ENCODE results near the gene IFTAP. TPM values are rescaled to one million over a fixed set of nuclear protein-coding genes. Genes with fewer than 3 reads are reported as not detected.

IFTAP gene
- total RNA-seq, 1 experiment from 2014 or later = 25.3 TPM

GRCh38 chr11:36683818-36684217, 89.5 kb downstream of the IFTAP start:
- DNase-seq (ENCODE audit: low spot score) = no peak
- H3K27ac ChIP-seq (ENCODE audit: low read depth, low read length, poor library complexity, severe bottlenecking) = no peak overlapping the region
- no peaks in the 10 kb centered on the region for H3K36me3 ChIP-seq (ENCODE audit: insufficient read depth, low read length, poor library complexity, severe bottlenecking)
- no peaks in the 10 kb centered on the region for H3K9me3 ChIP-seq (ENCODE audit: low read depth, low read length, poor library complexity, severe bottlenecking)
- intact Hi-C loops (cut with micrococcal nuclease; ENCODE audit: unreplicated experiment) = no loop called here
- CTCF ChIA-PET = interaction anchor here (0.6 kb wide), 1 partner anchor 14 kb away, joined by 8 read pairs; no protein-coding TSS in a partner anchor
- BruUV-seq (replicated peaks) = no TSS peak
- TF ChIP-seq EZH2 (IDR thresholded peaks at IDR 0.05; ENCODE audit: borderline replicate concordance, low read depth, low read length, poor library complexity, severe bottlenecking) (no peak), CTCF (conservative IDR thresholded peaks at IDR 0.05; ENCODE audit: low read depth, low read length) (no peak)
- no peaks in the 10 kb centered on the region for H3K4me1 ChIP-seq (ENCODE audit: insufficient read depth, low read length, poor library complexity, severe bottlenecking)
- H3K4me3 ChIP-seq (ENCODE audit: low read depth, low read length, poor library complexity, severe bottlenecking) = no peak overlapping the region
- no peaks in the 10 kb centered on the region for H3K27me3 ChIP-seq (replicated peaks; ENCODE audit: insufficient read depth, low read depth, low read length, poor library complexity)
- POLR2A ChIA-PET (ENCODE audit: low non-redundant PET) = no interaction called here

GRCh38 chr11:36684840-36685801, 90.8 kb downstream of the IFTAP start:
- TF ChIP-seq EZH2 (IDR thresholded peaks at IDR 0.05; ENCODE audit: borderline replicate concordance, low read depth, low read length, poor library complexity, severe bottlenecking) (no peak), CTCF (conservative IDR thresholded peaks at IDR 0.05; ENCODE audit: low read depth, low read length) (no peak)
- Histone ChIP-seq H3K27me3 (replicated peaks; ENCODE audit: insufficient read depth, low read depth, low read length, poor library complexity) (no peaks in the 10 kb centered on the region), H3K9me3 (ENCODE audit: low read depth, low read length, poor library complexity, severe bottlenecking) (no peaks in the 10 kb centered on the region), H3K4me3 (ENCODE audit: low read depth, low read length, poor library complexity, severe bottlenecking) (no peak overlapping the region), H3K27ac (ENCODE audit: low read depth, low read length, poor library complexity, severe bottlenecking) (no peak overlapping the region), H3K4me1 (ENCODE audit: insufficient read depth, low read length, poor library complexity, severe bottlenecking) (no peaks in the 10 kb centered on the region), H3K36me3 (ENCODE audit: insufficient read depth, low read length, poor library complexity, severe bottlenecking) (no peaks in the 10 kb centered on the region)
- intact Hi-C loops (cut with micrococcal nuclease; ENCODE audit: unreplicated experiment) = no loop called here
- DNase-seq (ENCODE audit: low spot score) = no peak
- POLR2A ChIA-PET (ENCODE audit: low non-redundant PET) = no interaction called here
- no TSS peak for BruUV-seq (replicated peaks)
- CTCF ChIA-PET = no interaction called here

- H3K36me3 ChIP-seq (ENCODE audit: insufficient read depth, low read length, poor library complexity, severe bottlenecking) = no peaks in the 10 kb centered on the region
- intact Hi-C loops (cut with micrococcal nuclease; ENCODE audit: unreplicated experiment) = no loop called here
- no peaks in the 10 kb centered on the region for H3K4me1 ChIP-seq (ENCODE audit: insufficient read depth, low read length, poor library complexity, severe bottlenecking)
- no peak for DNase-seq (ENCODE audit: low spot score)
- ChIA-PET POLR2A (ENCODE audit: low non-redundant PET) (interaction anchor here (0.9 kb wide), 1 partner anchor 1240 kb away, joined by 4 read pairs; no protein-coding TSS in a partner anchor), CTCF (no interaction called here)
- H3K4me3 ChIP-seq (ENCODE audit: low read depth, low read length, poor library complexity, severe bottlenecking) = no peak overlapping the region
- no peak overlapping the region for H3K27ac ChIP-seq (ENCODE audit: low read depth, low read length, poor library complexity, severe bottlenecking)
- no TSS peak for BruUV-seq (replicated peaks)
- H3K9me3 ChIP-seq (ENCODE audit: low read depth, low read length, poor library complexity, severe bottlenecking) = no peaks in the 10 kb centered on the region
- TF ChIP-seq CTCF (conservative IDR thresholded peaks at IDR 0.05; ENCODE audit: low read depth, low read length) (no peak), EZH2 (IDR thresholded peaks at IDR 0.05; ENCODE audit: borderline replicate concordance, low read depth, low read length, poor library complexity, severe bottlenecking) (no peak)
- H3K27me3 ChIP-seq (replicated peaks; ENCODE audit: insufficient read depth, low read depth, low read length, poor library complexity) = no peaks in the 10 kb centered on the region
These were observed 93.8 kb downstream of the IFTAP start for GRCh38 chr11:36688132-36688531.
